ENCODE results near the gene MED22.

The MED22 gene

GRCh38 chr9:133355881-133356357 is 8.0 kb upstream of the MED22 start:
- no peak for DNase-seq (ENCODE audit: low read depth in 2 of 2)

GRCh38 chr9:133354766-133355165 is 6.8 kb upstream of the MED22 start:
- no peak for DNase-seq (ENCODE audit: low read depth in 2 of 2)

GRCh38 chr9:133353548-133353947 is 5.6 kb upstream of the MED22 start:
- no peak for DNase-seq (ENCODE audit: low read depth in 2 of 2)

- DNase-seq (ENCODE audit: low read depth in 2 of 2) = no peak
Observed at GRCh38 chr9:133352635-133353340, 4.9 kb upstream of the MED22 start.

- DNase-seq (ENCODE audit: low read depth in 2 of 2) = no peak
Observed at GRCh38 chr9:133351908-133352634, 4.1 kb upstream of the MED22 start.

GRCh38 chr9:133351526-133351907 is 3.6 kb upstream of the MED22 start:
- no peak for DNase-seq (ENCODE audit: low read depth in 2 of 2)

- DNase-seq (ENCODE audit: low read depth in 2 of 2) = no peak
Observed at GRCh38 chr9:133349965-133350616, 2.2 kb upstream of the MED22 start.

- DNase-seq (ENCODE audit: low read depth in 2 of 2) = no peak
Observed at GRCh38 chr9:133348718-133349573, 1.0 kb upstream of the MED22 start.

- DNase-seq (ENCODE audit: low read depth in 2 of 2) = no peak
Observed at GRCh38 chr9:133347515-133347984, 381 bp downstream of the MED22 start.

GRCh38 chr9:133346021-133346785 is 1.7 kb downstream of the MED22 start:
- no peak for DNase-seq (ENCODE audit: low read depth in 2 of 2)

- no peak for DNase-seq (ENCODE audit: low read depth in 2 of 2)
Observed at GRCh38 chr9:133345596-133345995, 2.3 kb downstream of the MED22 start.

GRCh38 chr9:133344979-133345378 is 3.0 kb downstream of the MED22 start:
- DNase-seq (ENCODE audit: low read depth in 2 of 2) = no peak

- no peak for DNase-seq (ENCODE audit: low read depth in 2 of 2)
Observed at GRCh38 chr9:133344071-133344470, 3.9 kb downstream of the MED22 start.

- no peak for DNase-seq (ENCODE audit: low read depth in 2 of 2)
Observed at GRCh38 chr9:133342570-133342969, 5.4 kb downstream of the MED22 start.

- DNase-seq (ENCODE audit: low read depth in 2 of 2) = no peak
Observed at GRCh38 chr9:133342069-133342406, 5.9 kb downstream of the MED22 start.

- no peak for DNase-seq (ENCODE audit: low read depth in 2 of 2)
Observed at GRCh38 chr9:133341369-133342068, 6.4 kb downstream of the MED22 start.

GRCh38 chr9:133340916-133341315 is 7.0 kb downstream of the MED22 start:
- no peak for DNase-seq (ENCODE audit: low read depth in 2 of 2)

GRCh38 chr9:133340256-133340655 is 7.7 kb downstream of the MED22 start:
- no peak for DNase-seq (ENCODE audit: low read depth in 2 of 2)

- DNase-seq (ENCODE audit: low read depth in 2 of 2) = no peak
Observed at GRCh38 chr9:133339641-133340040, 8.3 kb downstream of the MED22 start.
